Stimulated activated CD8-positive, alpha-beta memory T cell treated with anti-CD3 and anti-CD28 coated beads, Interleukin-15, amount 100 ng/mL, for 1 hour (primary cell): ENCODE measurements around the gene ASIC3.
"Not testable (repeated sequence)": the region's sequence is repeated elsewhere in the genome, so short reads cannot be mapped to it uniquely, and the experiment has no call there.

Experiments used
- DNase-seq: peaks from one replicate; pipeline ENCODE4 v3.0.0-alpha.2; 2020; ENCODE audit warnings: low read depth

ASIC3 gene

GRCh38 chr7:151032936-151033863, 15.1 kb upstream of the ASIC3 start:
- no peak for DNase-seq

GRCh38 chr7:151033864-151034249, 14.5 kb upstream of the ASIC3 start:
- DNase-seq, result no peak

- DNase-seq, result no peak
These were observed 13.9 kb upstream of the ASIC3 start for GRCh38 chr7:151034312-151035025.

GRCh38 chr7:151035026-151035717, 13.2 kb upstream of the ASIC3 start:
- DNase-seq, result no peak

- DNase-seq, result no peak
These were observed 12.4 kb upstream of the ASIC3 start for GRCh38 chr7:151035902-151036301.

- no peak for DNase-seq
These were observed 9.1 kb upstream of the ASIC3 start for GRCh38 chr7:151038951-151039849.

- DNase-seq, result no peak
These were observed 8.3 kb upstream of the ASIC3 start for GRCh38 chr7:151039850-151040548.

- no peak for DNase-seq
These were observed 7.5 kb upstream of the ASIC3 start for GRCh38 chr7:151040616-151041375.

- not testable (repeated sequence) for DNase-seq
These were observed 4.9 kb upstream of the ASIC3 start for GRCh38 chr7:151043449-151043848.

GRCh38 chr7:151043959-151044358, 4.4 kb upstream of the ASIC3 start:
- no peak for DNase-seq

- DNase-seq, result no peak
These were observed 3.1 kb upstream of the ASIC3 start for GRCh38 chr7:151045262-151045661.

- no peak for DNase-seq
These were observed 2.4 kb upstream of the ASIC3 start for GRCh38 chr7:151045967-151046366.

GRCh38 chr7:151046603-151047573, 1.4 kb upstream of the ASIC3 start:
- DNase-seq, result no peak

- DNase-seq, result no peak
These were observed 656 bp downstream of the ASIC3 start for GRCh38 chr7:151048911-151049463.

GRCh38 chr7:151051108-151051507, 2.8 kb downstream of the ASIC3 start:
- no peak for DNase-seq

- DNase-seq, result no peak
These were observed 4.8 kb downstream of the ASIC3 start for GRCh38 chr7:151053096-151053495.

- DNase-seq, result no peak
These were observed 5.4 kb downstream of the ASIC3 start for GRCh38 chr7:151053751-151054150.

- DNase-seq, result no peak
These were observed 7.9 kb downstream of the ASIC3 start for GRCh38 chr7:151056283-151056665.
